GM04503 (cell line): ENCODE measurements around the gene SLC6A13.
A peak's percentile ranks its signal among the peaks of the same experiment; 100 is the strongest.
"Not testable (repeated sequence)": the region's sequence is repeated elsewhere in the genome, so short reads cannot be mapped to it uniquely, and the experiment has no call there.

Experiments
- DNase-seq: peaks from one replicate; pipeline ENCODE4 v3.0.0-alpha.2; 2012; ENCODE audit warnings: low read depth

The SLC6A13 gene

GRCh38 chr12:262817-263216, at the start of gene SLC6A13:
Gene SLC6A13, minus strand, starts transcription at chr12:262836. Its CDS starts 2,784 bp downstream, at chr12:260052.
- no peak for DNase-seq

GRCh38 chr12:308511-308910, 45.9 kb upstream of the SLC6A13 start:
- no peak for DNase-seq

DNA sequence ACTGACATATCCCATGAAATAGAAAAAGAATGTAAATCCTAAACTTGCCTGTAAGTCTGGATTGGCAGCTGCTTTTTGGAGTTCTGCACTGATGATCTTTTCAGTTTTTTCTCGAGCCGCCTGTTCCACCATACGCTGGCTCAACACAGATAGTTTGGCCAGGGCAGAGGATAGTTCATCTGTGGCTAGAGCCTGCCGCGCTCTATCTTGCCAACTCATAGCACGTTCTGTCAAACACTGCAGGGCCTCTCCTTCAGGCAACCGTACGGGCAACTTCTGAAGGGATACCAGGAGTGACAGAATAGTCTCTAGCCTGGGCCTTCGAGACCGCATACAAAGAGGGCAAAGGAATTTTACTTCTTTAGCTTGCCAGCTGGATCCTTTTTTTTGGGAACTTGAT, 44.8 kb upstream of the SLC6A13 start:
- DNase-seq = no peak

GRCh38 chr12:304805-305204, 42.2 kb upstream of the SLC6A13 start:
- no peak for DNase-seq

GRCh38 chr12:302766-303165, 40.1 kb upstream of the SLC6A13 start:
- not testable (repeated sequence) for DNase-seq

DNA sequence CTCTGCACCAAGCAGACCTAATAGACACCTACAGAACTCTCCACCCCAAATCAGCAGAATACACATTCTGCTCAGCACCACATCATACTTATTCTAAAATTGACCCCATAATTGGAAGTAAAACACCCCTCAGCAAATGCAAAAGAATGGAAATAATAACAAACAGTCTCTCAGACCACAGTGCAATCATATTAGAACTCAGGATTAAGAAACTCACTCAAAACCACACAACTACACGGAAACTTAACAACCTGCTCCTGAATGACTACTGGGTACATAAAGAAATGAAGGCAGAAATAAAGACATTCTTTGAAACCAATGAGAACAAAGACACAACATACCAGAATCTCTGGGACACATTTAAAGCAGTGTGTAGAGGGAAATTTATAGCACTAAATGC, 37.5 kb upstream of the SLC6A13 start:
- DNase-seq = not testable (repeated sequence)

- DNase-seq = not testable (repeated sequence)
These were observed 36.9 kb upstream of the SLC6A13 start for GRCh38 chr12:299511-299910.

GRCh38 chr12:298059-298458, 35.4 kb upstream of the SLC6A13 start:
- DNase-seq = not testable (repeated sequence)

GRCh38 chr12:295132-295531, 32.5 kb upstream of the SLC6A13 start:
- DNase-seq = no peak

- DNase-seq = no peak
These were observed 30.6 kb upstream of the SLC6A13 start for GRCh38 chr12:293199-293598.

GRCh38 chr12:292186-292585, 29.6 kb upstream of the SLC6A13 start:
- DNase-seq = no peak

DNA sequence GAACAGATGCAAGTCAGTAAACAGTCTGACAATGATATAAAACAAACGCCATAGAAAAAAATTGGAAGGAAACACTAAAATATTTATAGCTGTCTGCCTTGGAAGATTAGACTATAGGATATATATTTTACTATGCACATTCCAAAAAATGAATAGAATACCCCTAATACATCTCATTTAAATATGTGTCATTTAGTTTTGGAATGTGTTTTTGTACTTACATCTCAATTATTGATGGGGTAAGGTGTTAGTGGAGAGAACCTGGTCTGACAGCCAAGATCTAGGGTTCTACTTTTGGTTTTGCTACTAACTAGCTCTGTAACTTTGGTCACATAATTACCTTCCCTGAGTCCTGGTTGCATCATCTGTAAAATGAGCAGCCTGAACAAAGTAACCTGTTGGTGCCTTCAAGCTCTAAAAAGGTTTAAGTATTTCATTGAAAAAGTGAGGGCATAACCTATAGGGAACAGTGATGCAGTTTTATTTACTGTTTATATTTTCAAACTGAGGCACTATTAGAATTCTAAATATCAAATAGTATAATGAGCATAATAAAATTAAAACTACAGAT, 28.6 kb upstream of the SLC6A13 start:
- DNase-seq = no peak

DNA sequence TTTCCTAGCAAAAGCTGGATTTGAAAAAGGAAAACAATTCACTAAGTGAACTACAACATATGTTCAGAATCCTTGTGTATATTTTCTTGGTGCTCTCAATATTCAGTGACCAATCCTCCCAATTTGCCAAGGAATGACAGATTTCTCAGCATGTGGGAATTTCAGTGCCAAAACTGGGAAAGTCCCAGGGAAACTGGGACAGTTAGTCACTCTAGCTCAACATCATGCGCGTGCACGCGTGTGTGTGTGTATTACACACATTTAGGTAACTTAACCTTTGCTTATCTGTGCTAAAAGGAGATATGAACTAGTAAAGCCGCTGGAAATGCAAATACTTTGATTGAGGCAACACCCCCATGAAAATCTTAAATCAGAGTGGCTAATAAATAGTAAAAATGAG, 26.1 kb upstream of the SLC6A13 start:
- DNase-seq = peak; percentile 57

DNA sequence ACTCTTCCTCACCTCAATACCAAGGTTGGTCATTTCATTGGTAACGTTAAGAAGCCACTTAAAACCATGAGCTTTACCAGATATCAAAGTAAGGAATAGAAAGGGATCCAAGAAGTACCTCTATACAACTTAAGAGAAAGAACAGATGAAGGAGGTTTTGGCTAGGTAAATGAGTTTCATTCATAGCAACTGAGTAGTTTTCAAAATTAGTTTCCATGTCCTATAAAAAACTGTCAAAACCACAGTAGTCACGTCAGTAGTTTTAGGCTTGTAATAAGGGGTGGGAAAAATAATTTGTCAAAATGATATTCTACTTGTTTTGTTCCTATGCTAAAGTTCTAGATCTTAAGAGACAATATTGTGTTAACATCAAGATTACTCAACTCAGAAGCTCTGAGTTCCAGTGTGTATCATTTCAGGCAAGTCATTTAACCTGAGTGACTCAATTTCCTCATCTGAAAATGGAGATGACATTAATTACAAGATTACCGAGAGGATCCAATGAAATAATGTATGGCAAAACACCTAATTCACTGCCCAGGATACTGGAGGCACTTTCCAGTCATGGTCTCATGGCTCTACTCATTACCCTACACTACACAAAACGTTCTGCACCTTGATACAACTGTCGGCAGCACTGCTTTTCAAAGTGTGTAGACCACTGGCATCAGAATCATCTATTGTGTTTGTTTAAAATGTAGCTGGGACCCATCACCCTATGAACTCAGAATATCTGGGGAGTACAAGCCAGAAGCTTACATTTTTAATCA, 24.1 kb upstream of the SLC6A13 start:
- DNase-seq = no peak

- DNase-seq = no peak
These were observed 15.4 kb upstream of the SLC6A13 start for GRCh38 chr12:278046-278445.

DNA sequence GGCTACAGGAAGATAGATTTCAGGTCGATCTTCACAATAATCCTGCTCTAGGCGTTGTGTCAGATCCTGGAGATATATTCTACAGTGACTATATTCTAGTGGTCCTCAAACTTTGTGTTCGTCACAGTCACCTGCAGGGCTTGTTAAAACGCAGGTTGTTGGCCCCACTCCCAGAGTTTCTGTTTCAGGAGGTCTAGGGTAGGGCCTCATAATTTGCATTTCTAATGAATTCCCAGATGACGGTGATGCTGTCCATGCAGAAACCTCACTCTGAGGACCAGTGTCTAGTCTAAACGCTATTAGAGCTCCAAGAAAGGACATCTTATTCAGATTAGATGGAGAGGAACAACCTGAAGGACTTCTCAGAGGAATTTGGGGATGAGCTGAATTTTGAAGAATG, 13.2 kb upstream of the SLC6A13 start:
- DNase-seq = no peak

DNA sequence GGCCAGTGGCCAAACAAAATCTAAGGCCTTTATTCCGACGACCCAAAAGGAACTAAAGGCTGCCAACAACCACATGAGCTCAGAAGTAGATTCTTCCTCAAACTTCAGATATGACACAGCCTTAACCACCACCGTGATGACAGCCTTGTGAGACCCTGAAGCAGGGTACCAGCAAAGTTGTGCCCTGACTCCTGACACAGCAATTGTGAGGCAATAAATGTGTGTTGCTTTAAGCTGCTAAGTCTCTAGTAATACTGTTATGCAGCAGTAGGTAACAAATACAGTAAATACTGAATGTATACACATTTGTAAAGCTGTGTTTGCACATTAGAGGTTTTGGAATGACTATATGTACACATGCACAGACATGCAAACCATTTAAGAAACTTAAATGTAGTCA, 10.7 kb upstream of the SLC6A13 start:
- DNase-seq = no peak

- DNase-seq = no peak
These were observed 10.3 kb upstream of the SLC6A13 start for GRCh38 chr12:272942-273341.

GRCh38 chr12:271161-271560, 8.5 kb upstream of the SLC6A13 start:
- no peak for DNase-seq

- DNase-seq = no peak
These were observed 6.6 kb upstream of the SLC6A13 start for GRCh38 chr12:269191-269590.

DNA sequence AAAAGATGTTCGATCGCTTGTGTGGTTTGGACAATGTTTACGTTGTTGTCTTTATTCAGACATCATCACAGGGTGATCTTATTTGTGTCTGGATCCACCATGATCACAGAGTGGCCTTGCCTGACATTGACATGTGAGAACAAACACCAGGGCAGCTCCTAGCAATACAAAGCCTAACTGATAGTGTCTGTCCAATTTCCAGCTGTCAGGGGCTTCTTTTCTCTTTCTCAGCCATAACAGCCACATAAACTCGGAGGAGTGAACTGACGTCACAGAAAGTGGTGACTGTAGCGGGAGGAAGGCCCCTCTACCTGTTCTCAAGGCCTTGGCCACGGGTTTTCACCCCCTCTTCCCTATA, 5.8 kb upstream of the SLC6A13 start:
- DNase-seq = no peak

- DNase-seq = no peak
These were observed 5.2 kb upstream of the SLC6A13 start for GRCh38 chr12:267581-268482.

DNA sequence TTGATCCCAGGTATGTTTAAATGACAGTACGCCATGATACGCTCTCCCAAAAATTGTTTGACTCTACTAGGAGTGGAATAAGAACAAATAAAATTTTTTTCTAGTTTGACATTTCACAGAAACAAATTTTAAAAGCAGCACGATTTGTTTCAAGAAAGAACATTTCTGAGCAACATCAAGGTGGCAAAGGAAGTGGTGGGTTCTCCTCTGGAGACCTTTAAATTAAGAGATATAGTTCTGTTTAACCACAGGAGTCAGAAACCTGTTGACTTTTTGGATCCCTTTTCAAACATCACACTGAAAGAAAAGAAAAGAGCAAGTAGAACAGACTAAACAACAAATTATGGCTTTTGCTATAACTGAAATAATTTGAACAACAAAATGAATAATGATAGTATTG, 2.5 kb upstream of the SLC6A13 start:
- no peak for DNase-seq
